Esophagus muscularis mucosa (tissue), 4 donors: ENCODE results near the gene SLCO1A2. TPM values are rescaled to one million over a fixed set of nuclear protein-coding genes. Genes with fewer than 3 reads are reported as not detected.

Experiments
- DNase-seq: peaks from one replicate; pipeline ENCODE4 v3.0.0-alpha.2; 2017; ENCODE audit errors: extremely low spot score
- H3K27ac ChIP-seq, 4 donors: fragments of 200-600 bp; sonication (generic); replicated peaks in 1 of 4; 1 replicate in 3 of 4; 2 replicates in 1 of 4; pipeline ENCODE4 v1.5.1; 2016 to 2019; ENCODE audit warnings: mild to moderate bottlenecking in 1 of 4
- H3K27me3 ChIP-seq, 4 donors: fragments of 200-600 bp; sonication (generic); one replicate each; pipeline versions ENCODE4 v1.5.1 to v1.6.0; 2016 to 2019
- H3K36me3 ChIP-seq, 4 donors: fragments of 200-600 bp; sonication (generic); one replicate each; pipeline ENCODE4 v1.5.1; 2016 to 2019
- H3K4me1 ChIP-seq, 4 donors: fragments of 200-600 bp; sonication (generic); one replicate each; pipeline ENCODE4 v1.5.1; 2016 to 2019
- H3K4me3 ChIP-seq, 4 donors: fragments of 200-600 bp; sonication (generic); 1 replicate in 2 of 4; 2 replicates in 2 of 4; pipeline ENCODE4 v1.5.1; 2016 to 2019; ENCODE audit warnings: mild to moderate bottlenecking in 4 of 4, moderate library complexity in 1 of 4
- H3K9me3 ChIP-seq, 4 donors: fragments of 200-600 bp; sonication (generic); 1 replicate in 3 of 4; 2 replicates in 1 of 4; pipeline ENCODE4 v1.5.1; 2016 to 2019
- CTCF ChIP-seq, 3 experiments: fragments of 200-600 bp in 2 of 3; fragments of 450-650 bp in 1 of 3; sonication (generic) in 2 of 3; IDR thresholded peaks; one replicate each; pipeline ENCODE4 v1.5.1; 2017 to 2019; ENCODE audit warnings: antibody characterized with exemption in 3 of 3, mild to moderate bottlenecking in 2 of 3, moderate library complexity in 1 of 3
- EP300 ChIP-seq: sonication (generic); formaldehyde crosslinking; IDR thresholded peaks from one replicate; pipeline ENCODE4 v1.6.1; 2017; ENCODE audit warnings: antibody characterized with exemption
- POLR2A ChIP-seq: fragments of 450-650 bp; IDR thresholded peaks from one replicate; pipeline ENCODE4 v1.6.1; 2017; ENCODE audit warnings: antibody characterized with exemption, moderate library complexity, mild to moderate bottlenecking, low read depth
- POLR2AphosphoS5 ChIP-seq, 2 donors: sonication (generic); formaldehyde crosslinking; IDR thresholded peaks; one replicate each; pipeline ENCODE4 v1.6.1; 2017; ENCODE audit warnings: antibody characterized with exemption in 2 of 2
- WGBS: methylation state at CpG from one replicate; pipeline ENCODE4 v1.1.5; 2018; 5-methylcytosine and 5-hydroxymethylcytosine counted together
- intact Hi-C: fragments of 100-400 bp; cut with DNase I; formaldehyde crosslinking; loops from one replicate; pipeline ENCODE4 v1.15.1; 2023
- total RNA-seq, 4 donors: library from RNA; depleted of rRNA; stranded (reverse); fragments of >200 nt; gene quantifications; one replicate each; pipeline versions ENCODE4 v1.1.0 to v1.2.1, GENCODE V29; 2016

Gene SLCO1A2
- total RNA-seq, 4 donors from 2014 or later, result 0.19 TPM; not detected in 3

DNA sequence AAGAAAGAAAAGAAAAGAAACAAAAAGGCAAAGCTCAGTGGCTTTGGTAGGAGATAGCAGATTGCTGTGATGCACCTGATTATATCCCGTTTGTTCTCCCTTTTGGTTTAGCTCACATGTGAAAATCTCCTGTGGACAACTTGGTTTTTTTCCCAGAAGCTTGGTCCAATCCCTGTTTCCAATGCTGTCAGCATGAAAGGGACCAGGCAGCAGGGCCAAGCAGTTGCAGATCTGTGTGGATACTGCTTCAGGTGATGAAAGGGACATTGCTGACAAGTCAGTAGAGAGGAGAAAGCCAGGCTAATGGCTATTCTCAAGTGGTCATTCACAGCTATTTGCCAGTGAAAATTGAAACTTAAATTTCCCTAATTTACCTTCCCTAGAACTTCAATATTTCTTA is 18.8 kb upstream of the SLCO1A2 start:
- no peaks in the 10 kb centered on the region for H3K4me1 ChIP-seq
- no peaks in the 10 kb centered on the region for H3K9me3 ChIP-seq
- no peak overlapping the region for H3K27ac ChIP-seq
- no peaks in the 10 kb centered on the region for H3K27me3 ChIP-seq
- 36% methylated on average over 1 of the region's 1 CpG for WGBS
- no peak overlapping the region for H3K4me3 ChIP-seq
- no peak for TF ChIP-seq EP300
- no peaks in the 10 kb centered on the region for H3K36me3 ChIP-seq
- intact Hi-C loops, result no loop called here
- DNase-seq, result no peak

DNA sequence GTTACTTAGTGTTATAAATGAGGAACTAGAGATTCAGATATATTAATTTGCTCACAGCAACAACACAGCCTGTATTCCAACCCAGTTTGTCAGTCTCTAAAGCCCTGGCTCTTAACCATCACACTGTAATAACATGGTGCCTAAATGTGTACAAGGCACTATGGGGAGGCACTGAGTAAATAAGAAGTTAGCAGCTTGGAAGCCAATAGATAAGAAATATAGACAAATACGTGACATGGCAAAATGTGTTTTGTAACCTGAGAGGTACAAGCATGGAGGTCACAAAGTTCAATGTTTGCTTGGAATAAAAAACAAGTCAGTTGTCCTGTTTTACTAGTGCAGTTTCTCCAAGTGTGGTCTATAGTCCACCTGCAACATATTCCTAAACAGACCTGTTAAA is 16.3 kb upstream of the SLCO1A2 start:
- Histone ChIP-seq H3K9me3 (no peaks in the 10 kb centered on the region), H3K4me1 (peaks cover 0 to 4% (median 0%) of the 10 kb centered on the region in 4 donors), H3K27ac (no peak overlapping the region), H3K27me3 (no peaks in the 10 kb centered on the region), H3K36me3 (no peaks in the 10 kb centered on the region), H3K4me3 (no peak overlapping the region)
- intact Hi-C loops, result no loop called here
- no peak for TF ChIP-seq POLR2AphosphoS5 (IDR thresholded peaks at IDR 0.05)
- no peak for TF ChIP-seq POLR2A
- TF ChIP-seq CTCF (IDR thresholded peaks at IDR 0.05), result no peak
- TF ChIP-seq EP300, result no peak
- DNase-seq, result no peak
- WGBS, result 79% methylated on average over 1 of the region's 1 CpG

- 21% methylated on average over 1 of the region's 1 CpG for WGBS
These were observed 12.0 kb upstream of the SLCO1A2 start for GRCh38 chr12:21346542-21347205.

DNA sequence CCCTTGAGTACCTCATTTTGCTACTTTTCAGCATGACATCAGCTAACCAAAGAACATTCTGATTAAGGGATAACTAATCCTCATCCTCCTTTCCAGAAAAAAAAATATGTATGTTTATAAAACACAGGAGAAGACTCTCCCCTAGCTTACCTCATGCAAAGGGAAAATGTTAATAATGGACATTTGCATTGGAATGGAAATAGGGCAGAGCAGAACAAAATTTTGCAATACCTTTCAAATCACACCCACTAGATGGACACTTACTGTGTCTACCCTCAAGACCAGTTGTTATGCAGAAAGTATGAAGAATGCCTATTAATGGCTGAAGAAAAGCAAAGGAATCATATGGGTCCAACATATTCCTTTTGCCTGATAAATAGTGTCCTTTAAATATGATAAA is 8.9 kb upstream of the SLCO1A2 start:
- TF ChIP-seq CTCF (IDR thresholded peaks at IDR 0.05) (no peak), POLR2AphosphoS5 (IDR thresholded peaks at IDR 0.05) (no peak), POLR2A (no peak), EP300 (no peak)
- no peak overlapping the region for H3K27ac ChIP-seq
- H3K9me3 ChIP-seq, result no peaks in the 10 kb centered on the region
- H3K4me3 ChIP-seq, result no peak overlapping the region
- no peaks in the 10 kb centered on the region for H3K36me3 ChIP-seq
- H3K4me1 ChIP-seq, result peaks cover 0 to 4% (median 0%) of the 10 kb centered on the region in 4 donors
- H3K27me3 ChIP-seq, result no peaks in the 10 kb centered on the region
- intact Hi-C loops, result no loop called here
- no peak for DNase-seq

More at GRCh38 chr12:21346542-21347205, 12.0 kb upstream of the SLCO1A2 start:
- H3K27ac ChIP-seq, result no peak overlapping the region
- H3K4me3 ChIP-seq, result no peak overlapping the region
- no peaks in the 10 kb centered on the region for H3K27me3 ChIP-seq
- DNase-seq, result no peak
- H3K9me3 ChIP-seq, result no peaks in the 10 kb centered on the region
- intact Hi-C loops, result no loop called here
- H3K4me1 ChIP-seq, result peaks cover 0 to 4% (median 0%) of the 10 kb centered on the region in 4 donors
- TF ChIP-seq CTCF (IDR thresholded peaks at IDR 0.05) (no peak), EP300 (no peak), POLR2AphosphoS5 (IDR thresholded peaks at IDR 0.05) (no peak), POLR2A (no peak)
- H3K36me3 ChIP-seq, result no peaks in the 10 kb centered on the region

DNA sequence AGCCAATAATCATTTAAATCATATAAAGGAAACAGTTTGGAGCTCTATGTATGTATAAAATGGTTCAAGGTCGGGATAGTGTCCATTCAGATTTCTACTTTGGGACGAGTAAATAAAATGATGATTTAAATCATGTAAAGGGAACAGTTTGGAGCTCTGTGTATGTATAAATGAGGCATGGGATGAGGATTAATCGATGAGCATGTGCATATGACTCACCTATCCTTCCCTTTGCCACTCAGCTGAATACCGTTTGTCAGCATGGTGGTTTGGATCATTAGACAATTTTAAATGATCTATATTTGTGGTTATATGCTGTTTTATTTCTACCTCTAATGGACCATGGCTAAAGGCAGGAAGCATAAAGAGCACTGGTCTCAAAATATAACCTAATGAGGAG is 7.1 kb upstream of the SLCO1A2 start:
- peaks cover 0 to 4% (median 0%) of the 10 kb centered on the region in 4 donors for H3K4me1 ChIP-seq
- no peak for TF ChIP-seq POLR2AphosphoS5 (IDR thresholded peaks at IDR 0.05)
- no peak for TF ChIP-seq POLR2A
- TF ChIP-seq CTCF (IDR thresholded peaks at IDR 0.05), result no peak
- TF ChIP-seq EP300, result no peak
- DNase-seq, result no peak
- H3K36me3 ChIP-seq, result no peaks in the 10 kb centered on the region
- H3K27ac ChIP-seq, result no peak overlapping the region
- no peaks in the 10 kb centered on the region for H3K9me3 ChIP-seq
- H3K27me3 ChIP-seq, result no peaks in the 10 kb centered on the region
- H3K4me3 ChIP-seq, result no peak overlapping the region
- intact Hi-C loops, result no loop called here
- 83% methylated on average over 4 of the region's 4 CpGs for WGBS
